Measurements from ENCODE around the gene SPATA31C1.
"Not testable (repeated sequence)": the region's sequence is repeated elsewhere in the genome, so short reads cannot be mapped to it uniquely, and the experiment has no call there.

SPATA31C1 gene

DNA sequence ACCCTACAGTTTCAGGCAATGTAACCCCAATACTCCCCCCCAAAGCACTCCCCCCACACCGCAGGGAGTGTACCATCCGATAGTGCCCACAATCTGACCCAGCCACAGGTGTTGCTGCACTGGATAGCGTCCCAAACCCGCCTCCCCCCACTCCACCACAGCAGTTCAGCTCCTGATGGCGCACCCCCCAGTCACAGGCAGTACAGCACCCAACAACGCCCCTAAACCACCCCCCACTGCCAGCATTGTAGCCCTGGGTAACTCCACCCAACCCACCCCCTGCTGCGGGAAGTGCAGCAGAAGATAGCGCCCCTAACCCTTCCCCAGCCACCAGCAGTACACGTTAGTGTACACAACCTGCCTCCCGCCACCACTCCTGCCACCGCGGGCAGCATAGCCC, 20.6 kb downstream of the SPATA31C1 start:
- H3K4me1 ChIP-seq (ENCODE audit: insufficient read depth, low read length); H3K9me3 ChIP-seq (ENCODE audit: control insufficient read depth, insufficient read depth, low read length); H3K9ac ChIP-seq (ENCODE audit: low read depth, low read length); H3K36me3 ChIP-seq (ENCODE audit: insufficient read depth, low read length): not testable (repeated sequence)

DNA sequence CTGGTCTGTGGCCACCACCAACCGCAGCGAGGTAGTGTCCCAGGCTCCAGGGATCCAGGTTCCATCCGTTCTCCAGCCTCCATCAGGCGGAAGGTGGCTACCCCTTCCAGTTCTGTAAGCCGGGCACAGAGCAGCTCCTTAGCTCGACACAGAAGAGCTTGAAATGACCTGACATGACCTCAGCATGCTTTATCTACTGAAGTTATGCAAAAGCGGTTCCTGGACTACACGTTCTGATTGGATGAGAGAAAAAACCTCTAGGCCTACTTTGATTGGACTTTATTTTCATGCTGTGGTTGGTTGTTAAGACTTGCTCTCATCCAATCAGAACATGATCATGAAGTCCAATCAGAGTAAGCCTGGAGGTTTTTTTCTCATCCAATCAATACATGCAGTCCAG, 21.3 kb downstream of the SPATA31C1 start:
- H3K9me3 ChIP-seq (ENCODE audit: control insufficient read depth, insufficient read depth, low read length); H3K36me3 ChIP-seq (ENCODE audit: insufficient read depth, low read length); H3K4me1 ChIP-seq (ENCODE audit: insufficient read depth, low read length); H3K9ac ChIP-seq (ENCODE audit: low read depth, low read length): not testable (repeated sequence)

- Histone ChIP-seq H3K9me3 (ENCODE audit: control insufficient read depth, insufficient read depth, low read length) (no peaks in the 10 kb centered on the region), H3K4me1 (ENCODE audit: insufficient read depth, low read length) (no peaks in the 10 kb centered on the region), H3K36me3 (ENCODE audit: insufficient read depth, low read length) (no peaks in the 10 kb centered on the region), H3K9ac (ENCODE audit: low read depth, low read length) (no peak overlapping the region)
These were observed 26.3 kb downstream of the SPATA31C1 start for GRCh38 chr9:87944096-87944495.

GRCh38 chr9:87944682-87945081, 26.9 kb downstream of the SPATA31C1 start:
- Histone ChIP-seq H3K9me3 (ENCODE audit: control insufficient read depth, insufficient read depth, low read length) (no peaks in the 10 kb centered on the region), H3K36me3 (ENCODE audit: insufficient read depth, low read length) (no peaks in the 10 kb centered on the region)

GRCh38 chr9:87950296-87950695, 32.5 kb downstream of the SPATA31C1 start:
- no peak overlapping the region for H3K9ac ChIP-seq (ENCODE audit: low read depth, low read length)
- H3K4me1 ChIP-seq (ENCODE audit: insufficient read depth, low read length), result no peaks in the 10 kb centered on the region
- no peaks in the 10 kb centered on the region for H3K9me3 ChIP-seq (ENCODE audit: control insufficient read depth, insufficient read depth, low read length)
- H3K36me3 ChIP-seq (ENCODE audit: insufficient read depth, low read length), result no peaks in the 10 kb centered on the region

More at GRCh38 chr9:87944682-87945081, 26.9 kb downstream of the SPATA31C1 start:
- H3K9ac ChIP-seq (ENCODE audit: low read depth, low read length), result no peak overlapping the region
- H3K4me1 ChIP-seq (ENCODE audit: insufficient read depth, low read length), result no peaks in the 10 kb centered on the region

DNA sequence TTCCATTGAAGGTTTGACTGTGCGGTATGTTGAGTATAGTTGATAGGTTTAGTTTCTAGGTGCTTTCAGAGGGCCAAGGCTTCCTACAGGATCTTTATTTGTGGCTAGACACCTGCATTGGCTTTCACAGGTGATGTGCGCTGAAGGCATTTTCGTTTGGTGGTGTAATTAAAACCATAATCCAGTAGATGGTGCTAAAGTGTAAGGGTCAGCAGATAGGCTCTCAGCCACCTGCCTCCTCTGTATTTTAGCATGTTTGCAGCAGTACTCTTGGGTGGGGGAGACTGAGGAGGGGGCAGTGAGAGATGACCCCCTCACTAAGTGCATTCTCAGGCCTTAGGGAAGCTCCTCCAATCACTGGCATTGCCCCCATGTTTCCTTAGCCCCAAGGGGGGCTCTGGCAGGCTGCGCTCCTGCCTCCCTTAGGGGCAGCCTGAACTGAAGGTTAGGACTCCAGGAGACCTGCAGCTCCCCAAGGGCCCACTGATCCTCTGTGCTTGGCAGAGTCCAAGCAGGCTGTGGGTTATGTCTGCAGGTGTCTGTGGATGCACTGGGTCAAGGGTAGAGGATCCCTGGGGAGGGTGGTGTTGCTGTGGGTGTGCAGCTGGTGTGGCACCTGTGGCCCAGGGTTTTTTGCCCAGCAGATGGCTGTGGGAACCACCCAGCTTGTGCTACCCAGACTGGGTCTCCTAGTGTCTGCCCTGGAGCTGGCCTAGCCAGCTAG, 33.2 kb downstream of the SPATA31C1 start:
- Histone ChIP-seq H3K9me3 (ENCODE audit: control insufficient read depth, insufficient read depth, low read length) (no peaks in the 10 kb centered on the region), H3K9ac (ENCODE audit: low read depth, low read length) (no peak overlapping the region), H3K4me1 (ENCODE audit: insufficient read depth, low read length) (no peaks in the 10 kb centered on the region), H3K36me3 (ENCODE audit: insufficient read depth, low read length) (no peaks in the 10 kb centered on the region)

- H3K9ac ChIP-seq (ENCODE audit: low read depth, low read length), result no peak overlapping the region
- no peaks in the 10 kb centered on the region for H3K9me3 ChIP-seq (ENCODE audit: control insufficient read depth, insufficient read depth, low read length)
- H3K4me1 ChIP-seq (ENCODE audit: insufficient read depth, low read length), result no peaks in the 10 kb centered on the region
- H3K36me3 ChIP-seq (ENCODE audit: insufficient read depth, low read length), result no peaks in the 10 kb centered on the region
These were observed 36.5 kb downstream of the SPATA31C1 start for GRCh38 chr9:87954230-87954629.

DNA sequence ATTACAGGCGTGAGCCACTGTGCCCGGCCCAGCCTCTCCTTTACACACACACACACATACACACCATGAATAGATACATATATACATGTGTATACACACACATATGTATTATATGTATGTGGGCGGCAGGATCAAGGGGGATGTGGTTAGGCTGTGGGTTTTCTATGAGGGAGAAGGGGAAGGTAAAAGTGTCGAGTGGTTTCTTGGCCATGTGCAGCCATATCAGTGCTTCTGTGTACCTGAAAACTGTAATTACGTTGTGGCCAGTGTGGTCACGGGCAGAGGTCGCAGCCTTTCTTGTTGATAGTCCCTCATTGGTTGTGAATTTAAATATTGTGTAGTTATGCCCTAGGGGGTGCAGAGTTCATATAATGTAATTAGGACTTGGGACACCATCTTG, 40.1 kb downstream of the SPATA31C1 start:
- no peaks in the 10 kb centered on the region for H3K4me1 ChIP-seq (ENCODE audit: insufficient read depth, low read length)
- H3K9me3 ChIP-seq (ENCODE audit: control insufficient read depth, insufficient read depth, low read length), result no peaks in the 10 kb centered on the region; the same call in 1 of the 2 replicates
- H3K9ac ChIP-seq (ENCODE audit: low read depth, low read length), result no peak overlapping the region
- H3K36me3 ChIP-seq (ENCODE audit: insufficient read depth, low read length), result no peaks in the 10 kb centered on the region

DNA sequence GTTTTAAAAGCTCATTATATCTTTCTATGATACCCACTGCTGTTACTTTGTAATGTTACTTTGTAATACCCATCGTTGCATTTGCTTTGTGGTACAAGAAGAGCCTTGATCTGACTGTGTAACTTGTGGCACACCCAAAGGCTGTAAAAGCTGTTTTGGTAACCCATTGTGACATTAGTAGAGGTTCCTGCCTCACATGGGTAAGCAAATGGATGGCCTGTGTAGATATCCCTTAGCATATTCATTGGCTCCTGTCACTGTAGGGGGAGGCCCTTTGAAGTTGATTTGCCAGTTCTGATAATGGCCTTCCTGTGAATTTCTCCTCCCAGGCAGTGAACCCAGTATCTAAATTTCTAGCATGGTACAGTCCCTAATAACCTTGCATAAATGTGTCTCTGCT, 40.8 kb downstream of the SPATA31C1 start:
- H3K9me3 ChIP-seq (ENCODE audit: control insufficient read depth, insufficient read depth, low read length), result no peaks in the 10 kb centered on the region; the same call in 1 of the 2 replicates
- no peak overlapping the region for H3K9ac ChIP-seq (ENCODE audit: low read depth, low read length)
- H3K4me1 ChIP-seq (ENCODE audit: insufficient read depth, low read length), result no peaks in the 10 kb centered on the region
- no peaks in the 10 kb centered on the region for H3K36me3 ChIP-seq (ENCODE audit: insufficient read depth, low read length)

GRCh38 chr9:87959916-87960581, 42.3 kb downstream of the SPATA31C1 start:
- Histone ChIP-seq H3K36me3 (ENCODE audit: insufficient read depth, low read length) (no peaks in the 10 kb centered on the region), H3K9me3 (ENCODE audit: control insufficient read depth, insufficient read depth, low read length) (no peaks in the 10 kb centered on the region; the same call in 1 of the 2 replicates), H3K9ac (ENCODE audit: low read depth, low read length) (no peak overlapping the region), H3K4me1 (ENCODE audit: insufficient read depth, low read length) (no peaks in the 10 kb centered on the region)

- Histone ChIP-seq H3K36me3 (ENCODE audit: insufficient read depth, low read length) (no peaks in the 10 kb centered on the region), H3K9me3 (ENCODE audit: control insufficient read depth, insufficient read depth, low read length) (no peaks in the 10 kb centered on the region; the same call in 1 of the 2 replicates), H3K9ac (ENCODE audit: low read depth, low read length) (no peak overlapping the region), H3K4me1 (ENCODE audit: insufficient read depth, low read length) (no peaks in the 10 kb centered on the region)
These were observed 46.0 kb downstream of the SPATA31C1 start for GRCh38 chr9:87963770-87964169.

- H3K36me3 ChIP-seq (ENCODE audit: insufficient read depth, low read length), result no peaks in the 10 kb centered on the region
- H3K9ac ChIP-seq (ENCODE audit: low read depth, low read length), result no peak overlapping the region
- H3K9me3 ChIP-seq (ENCODE audit: control insufficient read depth, insufficient read depth, low read length), result no peaks in the 10 kb centered on the region; the same call in 1 of the 2 replicates
- no peaks in the 10 kb centered on the region for H3K4me1 ChIP-seq (ENCODE audit: insufficient read depth, low read length)
These were observed 47.1 kb downstream of the SPATA31C1 start for GRCh38 chr9:87964826-87965225.

DNA sequence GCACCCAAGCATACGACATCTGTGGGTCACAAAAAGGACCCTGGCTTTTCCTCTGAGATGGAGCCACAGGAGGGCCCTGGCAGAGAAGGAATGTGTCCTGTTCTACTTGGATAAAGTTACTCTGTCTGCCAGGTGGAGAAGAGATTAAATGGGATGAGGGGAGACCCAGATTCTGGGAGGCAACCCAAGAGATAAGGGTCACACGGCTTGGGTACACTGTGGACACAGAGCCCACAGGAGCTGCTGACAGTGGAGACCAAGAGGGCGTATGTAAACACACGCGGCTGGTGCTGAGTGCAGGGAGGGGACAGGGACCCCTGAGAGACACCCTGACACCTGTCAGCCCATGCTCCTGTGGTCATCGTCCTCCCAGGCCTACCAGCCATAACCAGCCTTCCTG, 50.4 kb downstream of the SPATA31C1 start:
- Histone ChIP-seq H3K9me3 (ENCODE audit: control insufficient read depth, insufficient read depth, low read length) (no peaks in the 10 kb centered on the region), H3K9ac (ENCODE audit: low read depth, low read length) (no peak overlapping the region), H3K4me1 (ENCODE audit: insufficient read depth, low read length) (no peaks in the 10 kb centered on the region), H3K36me3 (ENCODE audit: insufficient read depth, low read length) (no peaks in the 10 kb centered on the region)

GRCh38 chr9:87970602-87971001, 52.8 kb downstream of the SPATA31C1 start:
- no peaks in the 10 kb centered on the region for H3K4me1 ChIP-seq (ENCODE audit: insufficient read depth, low read length)
- no peak overlapping the region for H3K9ac ChIP-seq (ENCODE audit: low read depth, low read length)
- no peaks in the 10 kb centered on the region for H3K36me3 ChIP-seq (ENCODE audit: insufficient read depth, low read length)
- no peaks in the 10 kb centered on the region for H3K9me3 ChIP-seq (ENCODE audit: control insufficient read depth, insufficient read depth, low read length)

GRCh38 chr9:87973122-87973521, 55.4 kb downstream of the SPATA31C1 start:
- H3K9me3 ChIP-seq (ENCODE audit: control insufficient read depth, insufficient read depth, low read length), result no peaks in the 10 kb centered on the region
- no peaks in the 10 kb centered on the region for H3K4me1 ChIP-seq (ENCODE audit: insufficient read depth, low read length)
- H3K36me3 ChIP-seq (ENCODE audit: insufficient read depth, low read length), result no peaks in the 10 kb centered on the region
- no peak overlapping the region; the same call in 1 of the 2 replicates for H3K9ac ChIP-seq (ENCODE audit: low read depth, low read length)
